Raji (cell line): Measurements from ENCODE around the gene DDB1.

Experiments
- POLR2A ChIP-seq: IDR thresholded peaks from 2 replicates; pipeline ENCODE4 v1.6.1; 2011; ENCODE audit warnings: low read depth, low read length, control low read depth; ENCODE audit not compliant: insufficient read depth

Gene DDB1

DNA sequence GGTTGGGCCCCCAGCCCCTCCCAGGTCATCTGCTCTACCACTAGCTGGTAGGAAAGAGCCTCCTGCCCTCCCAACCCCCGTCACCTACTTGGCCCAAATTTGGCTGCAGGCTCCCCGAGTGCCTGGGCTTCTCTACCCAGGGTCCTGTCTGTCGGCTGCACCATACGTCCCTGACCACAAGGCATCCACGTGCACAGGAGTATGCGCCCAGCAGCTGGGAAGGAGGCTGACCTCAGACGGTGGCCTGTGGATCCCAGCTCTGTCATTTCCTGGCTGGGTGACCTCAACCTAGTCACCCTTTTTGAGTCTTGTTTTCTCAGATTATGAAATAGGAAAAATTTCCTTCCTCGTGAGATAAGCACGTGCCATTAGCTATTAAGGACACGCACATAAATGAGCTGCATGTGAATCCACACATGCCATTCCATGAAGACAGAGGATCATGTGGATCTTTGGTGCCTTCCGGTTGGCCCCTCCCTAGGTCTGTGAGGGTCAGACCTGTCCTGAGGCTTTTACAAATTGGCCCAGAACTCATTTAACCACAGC is 15.1 kb upstream of the DDB1 start:
- no peak for TF ChIP-seq POLR2A

DNA sequence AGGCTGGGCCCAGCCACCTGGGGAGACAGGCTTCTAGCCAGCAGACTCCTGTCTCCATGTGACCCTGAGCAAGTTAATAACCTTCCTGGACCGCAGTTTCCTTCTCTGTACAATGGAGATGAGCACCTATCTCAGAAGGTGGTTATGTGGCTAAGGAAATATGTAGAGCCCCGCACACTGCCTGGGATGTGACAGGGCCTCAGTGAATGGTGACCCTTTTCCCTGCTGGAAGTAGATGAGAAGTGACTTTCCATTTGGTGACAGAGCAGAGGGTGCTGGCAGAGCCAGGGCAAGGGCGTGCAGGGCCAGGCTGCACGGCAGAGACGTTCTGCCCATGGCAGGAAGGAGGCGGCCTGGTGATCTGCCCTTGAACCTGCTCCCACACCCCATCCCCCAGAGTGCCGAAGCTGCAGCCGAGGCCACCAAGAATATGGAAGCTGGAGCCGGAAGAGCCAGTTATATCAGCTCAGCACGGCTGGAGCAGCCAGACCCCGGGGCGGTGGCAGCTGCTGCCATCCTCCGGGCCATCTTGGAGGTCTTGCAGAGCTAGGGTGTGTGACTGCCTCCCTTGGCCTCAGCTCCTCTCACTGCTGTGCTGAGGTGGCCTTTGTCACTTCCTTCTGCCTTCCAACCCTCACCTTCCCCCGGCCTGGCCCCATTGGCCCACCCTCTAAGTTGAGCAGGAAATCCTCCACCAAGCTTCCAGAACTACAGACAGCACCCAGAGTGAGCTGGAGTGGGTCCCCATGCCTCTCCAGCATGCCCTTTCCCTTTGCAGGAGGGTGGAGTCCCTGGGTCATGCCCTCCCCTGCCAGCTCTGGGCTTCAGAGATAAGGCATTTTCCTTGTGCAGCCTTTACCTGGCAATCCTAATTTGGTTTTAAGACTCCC is 13.3 kb upstream of the DDB1 start:
- TF ChIP-seq POLR2A, result no peak

DNA sequence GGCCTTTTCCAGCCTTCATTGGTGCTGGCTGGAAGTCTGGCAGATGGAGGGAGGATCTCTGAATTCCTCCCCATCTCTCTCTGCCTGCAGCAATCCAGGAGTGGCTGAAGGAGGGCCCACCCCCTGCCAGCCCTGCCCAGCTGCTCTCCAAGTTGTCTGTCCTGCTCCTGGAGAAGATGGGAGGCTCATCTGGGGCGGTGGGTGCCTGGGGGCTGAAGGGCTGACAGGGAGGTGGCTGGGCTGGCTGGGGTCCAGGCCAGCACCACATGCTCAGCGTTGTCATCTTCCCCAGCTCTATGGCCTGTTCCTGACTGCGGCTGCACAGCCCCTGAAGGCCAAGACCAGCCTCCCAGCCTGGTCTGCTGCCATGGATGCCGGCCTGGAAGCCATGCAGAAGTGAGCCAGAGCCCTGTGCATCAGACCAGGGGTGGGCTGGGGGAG is 12.3 kb upstream of the DDB1 start:
- no peak for TF ChIP-seq POLR2A

GRCh38 chr11:61343792-61344745 is 11.2 kb upstream of the DDB1 start:
- TF ChIP-seq POLR2A, result no peak

GRCh38 chr11:61342207-61342803 is 9.4 kb upstream of the DDB1 start:
- no peak for TF ChIP-seq POLR2A

DNA sequence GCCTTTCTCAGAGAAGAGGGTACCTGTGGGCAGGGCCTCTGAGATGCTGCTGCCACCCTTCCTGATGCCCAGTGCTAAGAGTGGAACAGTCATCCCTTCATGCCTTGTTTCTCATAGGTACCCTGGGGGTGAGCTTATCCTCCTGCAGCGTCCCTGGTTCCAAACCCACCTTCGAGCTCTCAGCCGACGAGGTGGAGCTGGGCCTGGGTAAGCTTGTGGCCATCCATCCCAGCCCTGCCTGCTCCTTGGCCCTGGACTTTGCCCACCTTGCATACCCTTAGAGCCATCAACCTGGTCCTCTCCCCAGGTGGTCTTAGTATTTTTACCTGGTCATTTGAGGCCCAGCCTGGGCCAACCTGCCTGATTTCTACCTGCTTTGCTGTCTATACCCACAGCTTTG is 8.8 kb upstream of the DDB1 start:
- no peak for TF ChIP-seq POLR2A

GRCh38 chr11:61340979-61341378 is 8.1 kb upstream of the DDB1 start:
- TF ChIP-seq POLR2A, result no peak

- TF ChIP-seq POLR2A, result no peak
Observed at GRCh38 chr11:61339490-61339878, 6.6 kb upstream of the DDB1 start.

DNA sequence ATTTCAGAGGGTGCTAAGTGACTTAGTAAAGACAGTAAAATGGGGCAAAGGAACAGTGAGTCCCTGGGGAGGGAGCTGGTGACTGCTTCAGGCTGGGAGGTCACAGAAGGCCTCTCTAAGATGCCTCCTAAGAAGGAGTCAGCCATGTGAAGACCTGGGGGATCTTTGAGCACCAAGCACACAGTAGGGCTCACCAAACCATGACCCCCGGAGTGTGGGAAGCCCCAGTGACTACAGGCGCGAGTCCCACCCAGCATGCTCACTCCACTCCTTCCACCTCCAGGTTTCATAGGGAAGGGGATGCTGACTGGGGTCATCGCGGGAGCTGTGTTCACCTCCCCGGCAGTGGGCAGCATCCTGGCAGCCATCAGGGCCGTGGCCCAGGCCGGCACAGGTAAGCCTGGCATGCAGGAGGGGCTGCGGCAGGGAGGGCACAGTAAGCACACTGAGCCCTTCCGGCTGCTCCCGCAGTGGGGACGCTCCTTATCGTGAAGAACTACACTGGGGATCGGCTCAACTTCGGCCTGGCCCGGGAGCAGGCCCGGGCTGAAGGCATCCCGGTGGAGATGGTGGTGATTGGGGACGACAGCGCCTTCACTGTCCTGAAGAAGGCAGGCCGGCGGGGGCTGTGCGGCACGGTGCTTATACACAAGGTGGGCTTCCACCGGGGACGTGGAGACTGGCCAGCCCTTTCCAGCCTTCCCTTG is 6.0 kb upstream of the DDB1 start:
- TF ChIP-seq POLR2A, result no peak

DNA sequence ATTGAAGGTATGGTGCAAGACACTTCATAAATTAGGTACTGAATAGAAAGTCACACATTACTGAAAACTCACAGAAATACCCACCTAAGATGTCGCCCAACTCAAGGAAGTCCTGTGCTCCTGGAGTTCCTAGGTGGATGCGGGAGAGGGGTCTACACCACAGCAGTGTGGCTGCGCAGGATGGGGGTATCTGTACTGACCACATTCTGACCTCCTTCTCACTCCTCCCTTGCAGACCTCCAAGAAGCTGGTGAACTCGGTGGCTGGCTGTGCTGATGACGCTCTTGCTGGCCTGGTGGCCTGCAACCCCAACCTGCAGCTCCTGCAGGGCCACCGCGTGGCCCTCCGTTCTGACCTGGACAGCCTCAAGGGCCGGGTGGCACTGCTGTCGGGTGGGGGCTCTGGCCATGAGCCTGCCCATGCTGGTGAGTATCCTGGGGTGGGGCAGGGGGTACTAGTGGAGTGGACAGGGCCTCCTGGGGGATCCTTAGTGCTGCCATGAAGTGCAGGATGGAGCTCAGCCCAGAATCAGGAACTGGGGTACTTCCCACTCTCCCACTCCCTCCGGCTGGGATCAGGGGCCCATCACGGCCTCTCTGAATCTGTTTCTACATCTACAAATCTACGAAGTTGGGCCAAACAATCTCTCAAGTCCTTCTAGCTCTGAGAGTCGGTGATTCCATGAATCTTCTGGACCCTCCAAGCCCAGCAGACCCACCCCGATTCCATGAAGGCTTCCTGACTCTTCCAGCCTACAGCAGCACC is 5.0 kb upstream of the DDB1 start:
- no peak for TF ChIP-seq POLR2A

DNA sequence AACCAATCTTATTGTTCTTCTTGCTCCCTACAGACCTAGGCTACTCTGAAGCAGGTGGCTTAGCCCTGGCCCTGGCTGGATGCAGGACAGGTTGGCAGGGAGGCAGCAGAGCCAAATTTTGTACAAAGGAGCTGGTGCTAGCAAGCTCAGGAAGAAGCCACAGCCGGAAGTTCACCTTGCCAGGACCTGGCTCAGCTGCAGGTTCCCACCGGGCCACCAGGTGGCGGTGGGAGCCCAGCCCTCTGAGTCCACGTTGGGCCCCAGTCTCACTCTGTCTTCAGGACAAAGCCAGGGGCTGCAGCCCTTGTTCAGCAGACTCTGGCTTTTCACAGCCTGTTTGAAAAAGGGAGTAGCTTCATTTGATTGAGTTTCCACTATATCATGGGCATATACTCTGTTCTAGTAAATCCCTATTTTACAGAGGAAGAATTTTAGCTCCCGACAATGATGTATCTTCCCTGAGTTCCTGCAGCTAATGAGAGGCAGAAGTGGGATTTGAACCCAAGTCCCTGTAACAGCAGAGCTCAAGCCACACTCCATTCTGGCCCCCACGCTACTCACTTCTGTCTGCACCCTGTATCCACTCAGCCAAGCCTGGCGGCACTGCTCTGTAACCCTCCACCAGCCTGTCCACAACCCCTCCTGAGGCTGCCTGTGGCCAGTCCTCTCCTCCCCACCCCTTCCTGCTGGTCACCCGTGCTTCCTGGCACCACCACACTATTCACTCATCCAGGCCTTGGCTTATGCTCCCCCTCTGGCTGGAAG is 3.4 kb upstream of the DDB1 start:
- peak; percentile 43 for TF ChIP-seq POLR2A

- TF ChIP-seq POLR2A, result no peak
Observed at GRCh38 chr11:61335355-61335710, 2.4 kb upstream of the DDB1 start.
